ENCODE results near the gene PAN3.

Gene PAN3

DNA sequence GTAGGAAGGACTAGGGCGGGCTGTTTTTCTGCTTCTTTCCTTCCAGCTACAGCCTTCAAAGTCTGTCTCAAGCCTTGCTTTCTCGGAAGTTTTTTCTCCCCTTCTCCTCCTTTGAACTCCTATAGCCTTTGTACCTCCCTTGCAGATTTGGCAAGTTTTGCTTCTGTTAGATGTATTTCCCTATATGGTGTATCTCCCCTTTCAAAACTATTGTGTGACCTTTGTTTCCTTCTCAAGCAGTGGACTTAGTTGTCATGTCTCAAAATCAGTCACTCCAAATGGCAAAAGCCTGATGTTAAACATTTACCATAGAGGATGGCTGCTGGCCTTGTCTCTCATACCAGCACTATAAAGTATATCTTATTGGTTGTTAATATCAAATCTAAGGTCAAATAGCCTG is 203.9 kb downstream of the PAN3 start:
- DNase-seq, result no peak

DNA sequence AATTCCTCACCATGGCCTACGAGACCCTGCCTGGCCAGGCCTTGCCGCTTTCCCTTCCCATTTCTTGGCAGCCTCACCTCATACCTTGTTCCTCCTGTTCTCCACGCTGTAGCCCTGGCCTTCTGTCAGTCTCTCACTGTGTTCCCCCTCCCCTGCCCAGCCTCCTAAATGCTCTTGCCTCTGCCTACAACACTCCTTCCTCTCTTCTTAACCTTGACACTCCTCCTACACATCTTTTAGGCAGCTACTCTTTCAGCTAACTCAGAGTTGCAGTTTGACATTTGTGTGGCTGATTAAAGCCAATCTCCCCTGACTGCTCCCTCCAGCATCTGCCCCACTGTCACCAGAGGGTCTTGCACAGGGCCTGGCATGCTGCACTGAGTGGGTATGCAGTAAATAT is 205.8 kb downstream of the PAN3 start:
- DNase-seq, result no peak

All from activated CD4-positive, alpha-beta T cell treated with anti-CD3 and anti-CD28 coated beads, Interleukin-2, amount 50 U/mL, for 4 hours (primary cell).